ENCODE data around the gene BTBD19. TPM values are rescaled to one million over a fixed set of nuclear protein-coding genes. Genes with fewer than 3 reads are reported as not detected.

The BTBD19 gene
- total and polyA plus RNA-seq, 9 of the 15 experiments (the other 6 are each of a cell fraction or from before 2014, with no cell fraction given): 0.22 to 2.0 (median 0.95) TPM

DNA sequence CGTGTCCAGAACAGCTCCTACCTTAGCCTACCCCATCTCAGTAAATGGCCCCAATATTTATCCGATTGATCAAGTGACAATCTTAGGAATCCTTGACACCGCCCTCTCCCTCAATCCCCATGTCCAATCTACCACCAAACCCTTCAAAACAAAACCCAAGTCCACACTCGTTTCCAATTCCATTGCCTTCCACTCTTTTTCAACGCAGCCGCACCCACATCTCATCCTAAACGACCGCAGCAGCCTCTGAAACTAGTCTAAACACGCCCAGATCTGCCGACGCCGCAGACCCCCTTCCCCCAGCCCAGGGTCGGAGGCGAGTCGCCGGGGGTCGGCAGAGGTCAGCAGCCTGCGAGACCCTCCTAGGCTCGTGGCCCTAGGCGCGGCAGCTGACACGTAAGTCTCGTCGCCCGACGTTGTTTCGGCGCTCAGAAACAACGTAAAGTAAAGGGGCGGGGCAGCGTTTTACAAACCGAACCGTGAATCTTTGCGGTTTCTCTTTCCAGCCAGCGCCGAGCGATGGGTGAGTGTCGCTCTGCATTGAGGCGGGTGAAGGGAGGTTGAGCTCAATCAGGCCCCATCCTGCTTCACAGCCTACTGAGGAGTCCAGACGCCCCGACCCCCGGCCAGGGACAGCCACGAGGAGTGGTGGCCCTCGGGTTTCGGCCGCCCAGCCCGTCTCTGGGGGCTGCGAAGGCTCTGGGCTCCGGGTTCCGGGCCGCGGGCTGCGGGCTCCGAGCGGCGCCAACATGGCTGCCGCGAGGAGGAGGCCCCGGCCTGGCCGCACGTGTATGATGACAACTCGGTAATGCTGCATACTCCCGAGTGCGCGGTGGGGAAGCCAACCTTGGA, 33.0 kb upstream of the BTBD19 start, which contains the start of gene RPS8 (continued):
- TF ChIP-seq KLF6 (CRISPR knock-in tag; IDR thresholded peaks at IDR 0.05; ENCODE audit: borderline replicate concordance) (peak; percentile 95), ZNF644 (tag; IDR thresholded peaks at IDR 0.05; ENCODE audit: low read depth) (no peak), FIP1L1 (IDR thresholded peaks at IDR 0.05; ENCODE audit: low read depth, low read length, poor library complexity, severe bottlenecking) (peak; percentile 98), NR1H2 (CRISPR knock-in tag; IDR thresholded peaks at IDR 0.05) (no peak), NELFE (IDR thresholded peaks at IDR 0.05; ENCODE audit: insufficient read depth, insufficient read length) (no peak), SREBF2 (CRISPR knock-in tag; IDR thresholded peaks at IDR 0.05) (no peak), MTF1 (CRISPR knock-in tag; IDR thresholded peaks at IDR 0.05; ENCODE audit: borderline replicate concordance) (no peak), RBM34 (IDR thresholded peaks at IDR 0.05; ENCODE audit: borderline replicate concordance, insufficient read depth, low read length) (no peak), ZNF175 (CRISPR knock-in tag; IDR thresholded peaks at IDR 0.05; ENCODE audit: low read depth) (peak; percentile 63; the same call in 1 of the 2 replicates), SREBF1 (IDR thresholded peaks at IDR 0.05; ENCODE audit: borderline replicate concordance, low read depth, low read length) (0 out of 2 replicates have a peak, but pooled peaks have one; percentile 40), POLR3A (IDR thresholded peaks at IDR 0.05; ENCODE audit: borderline replicate concordance, extremely low read depth, insufficient read depth, insufficient read length) (no peak), YY1 (IDR thresholded peaks at IDR 0.05; ENCODE audit: borderline replicate concordance in 1 of 3, control insufficient read depth in 1 of 3, extremely low read depth in 1 of 3, insufficient read depth in 3 of 3, insufficient read length in 1 of 3, insufficient replicate concordance in 2 of 3, low read depth in 1 of 3, low read length in 2 of 3) (peak; percentile 76 to 96 (median 92)), POLR2A (conservative IDR thresholded peaks at IDR 0.05) (peak; percentile 100), ZKSCAN8 (CRISPR knock-in tag; IDR thresholded peaks at IDR 0.05) (no peak; the same call in 1 of the 2 replicates), ZNF445 (CRISPR knock-in tag; IDR thresholded peaks at IDR 0.05; ENCODE audit: low read depth) (0 out of 2 replicates have a peak, but pooled peaks have one; percentile 71), SETDB1 (IDR thresholded peaks at IDR 0.05; ENCODE audit: low read length) (no peak)
- TF ChIP-seq, protein P1, sequence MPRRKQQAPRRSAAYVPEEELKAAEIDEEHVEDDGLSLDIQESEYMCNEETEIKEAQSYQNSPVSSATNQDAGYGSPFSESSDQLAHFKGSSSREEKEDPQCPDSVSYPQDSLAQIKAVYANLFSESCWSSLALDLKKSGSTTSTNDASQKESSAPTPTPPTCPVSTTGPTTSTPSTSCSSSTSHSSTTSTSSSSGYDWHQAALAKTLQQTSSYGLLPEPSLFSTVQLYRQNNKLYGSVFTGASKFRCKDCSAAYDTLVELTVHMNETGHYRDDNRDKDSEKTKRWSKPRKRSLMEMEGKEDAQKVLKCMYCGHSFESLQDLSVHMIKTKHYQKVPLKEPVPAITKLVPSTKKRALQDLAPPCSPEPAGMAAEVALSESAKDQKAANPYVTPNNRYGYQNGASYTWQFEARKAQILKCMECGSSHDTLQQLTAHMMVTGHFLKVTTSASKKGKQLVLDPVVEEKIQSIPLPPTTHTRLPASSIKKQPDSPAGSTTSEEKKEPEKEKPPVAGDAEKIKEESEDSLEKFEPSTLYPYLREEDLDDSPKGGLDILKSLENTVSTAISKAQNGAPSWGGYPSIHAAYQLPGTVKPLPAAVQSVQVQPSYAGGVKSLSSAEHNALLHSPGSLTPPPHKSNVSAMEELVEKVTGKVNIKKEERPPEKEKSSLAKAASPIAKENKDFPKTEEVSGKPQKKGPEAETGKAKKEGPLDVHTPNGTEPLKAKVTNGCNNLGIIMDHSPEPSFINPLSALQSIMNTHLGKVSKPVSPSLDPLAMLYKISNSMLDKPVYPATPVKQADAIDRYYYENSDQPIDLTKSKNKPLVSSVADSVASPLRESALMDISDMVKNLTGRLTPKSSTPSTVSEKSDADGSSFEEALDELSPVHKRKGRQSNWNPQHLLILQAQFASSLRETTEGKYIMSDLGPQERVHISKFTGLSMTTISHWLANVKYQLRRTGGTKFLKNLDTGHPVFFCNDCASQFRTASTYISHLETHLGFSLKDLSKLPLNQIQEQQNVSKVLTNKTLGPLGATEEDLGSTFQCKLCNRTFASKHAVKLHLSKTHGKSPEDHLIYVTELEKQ (CRISPR knock-in tag; IDR thresholded peaks at IDR 0.05): peak; percentile 17; the same call in 1 of the 2 replicates
- TF ChIP-seq, protein P2, sequence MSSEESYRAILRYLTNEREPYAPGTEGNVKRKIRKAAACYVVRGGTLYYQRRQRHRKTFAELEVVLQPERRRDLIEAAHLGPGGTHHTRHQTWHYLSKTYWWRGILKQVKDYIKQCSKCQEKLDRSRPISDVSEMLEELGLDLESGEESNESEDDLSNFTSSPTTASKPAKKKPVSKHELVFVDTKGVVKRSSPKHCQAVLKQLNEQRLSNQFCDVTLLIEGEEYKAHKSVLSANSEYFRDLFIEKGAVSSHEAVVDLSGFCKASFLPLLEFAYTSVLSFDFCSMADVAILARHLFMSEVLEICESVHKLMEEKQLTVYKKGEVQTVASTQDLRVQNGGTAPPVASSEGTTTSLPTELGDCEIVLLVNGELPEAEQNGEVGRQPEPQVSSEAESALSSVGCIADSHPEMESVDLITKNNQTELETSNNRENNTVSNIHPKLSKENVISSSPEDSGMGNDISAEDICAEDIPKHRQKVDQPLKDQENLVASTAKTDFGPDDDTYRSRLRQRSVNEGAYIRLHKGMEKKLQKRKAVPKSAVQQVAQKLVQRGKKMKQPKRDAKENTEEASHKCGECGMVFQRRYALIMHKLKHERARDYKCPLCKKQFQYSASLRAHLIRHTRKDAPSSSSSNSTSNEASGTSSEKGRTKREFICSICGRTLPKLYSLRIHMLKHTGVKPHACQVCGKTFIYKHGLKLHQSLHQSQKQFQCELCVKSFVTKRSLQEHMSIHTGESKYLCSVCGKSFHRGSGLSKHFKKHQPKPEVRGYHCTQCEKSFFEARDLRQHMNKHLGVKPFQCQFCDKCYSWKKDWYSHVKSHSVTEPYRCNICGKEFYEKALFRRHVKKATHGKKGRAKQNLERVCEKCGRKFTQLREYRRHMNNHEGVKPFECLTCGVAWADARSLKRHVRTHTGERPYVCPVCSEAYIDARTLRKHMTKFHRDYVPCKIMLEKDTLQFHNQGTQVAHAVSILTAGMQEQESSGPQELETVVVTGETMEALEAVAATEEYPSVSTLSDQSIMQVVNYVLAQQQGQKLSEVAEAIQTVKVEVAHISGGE (CRISPR knock-in tag; IDR thresholded peaks at IDR 0.05): no peak; a peak in 1 of 6 replicates

Data from K562 (cell line).